HG03175 (cell line): Measurements from ENCODE around the gene AK4.
"Not testable (repeated sequence)": the region's sequence is repeated elsewhere in the genome, so short reads cannot be mapped to it uniquely, and the experiment has no call there.

Experiments used
- ATAC-seq: cut with Tn5 transposase; IDR thresholded peaks from one replicate; pipeline ENCODE4 v1.9.1; 2021; ENCODE audit warnings: mild to moderate bottlenecking, moderate library complexity; ENCODE audit not compliant: unreplicated experiment

Gene AK4

DNA sequence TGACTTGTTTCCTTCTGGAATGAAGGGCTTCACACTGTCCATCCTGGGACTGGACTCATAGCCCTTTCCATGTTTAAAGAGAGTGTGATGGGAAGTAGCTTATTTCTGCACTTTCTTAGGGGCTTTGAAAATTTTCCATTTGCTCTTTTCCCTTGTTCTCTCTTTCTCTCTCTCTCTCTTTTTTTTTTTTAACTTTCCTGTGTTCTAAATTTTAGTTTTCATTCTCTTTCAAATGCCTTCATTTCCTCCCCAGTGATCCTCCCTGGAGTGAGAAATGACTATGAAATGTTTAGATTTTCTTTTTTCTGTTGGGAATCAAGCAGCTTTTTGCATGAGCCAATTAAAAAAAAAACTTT is 2.1 kb downstream of the AK4 start:
- ATAC-seq, result no peak

DNA sequence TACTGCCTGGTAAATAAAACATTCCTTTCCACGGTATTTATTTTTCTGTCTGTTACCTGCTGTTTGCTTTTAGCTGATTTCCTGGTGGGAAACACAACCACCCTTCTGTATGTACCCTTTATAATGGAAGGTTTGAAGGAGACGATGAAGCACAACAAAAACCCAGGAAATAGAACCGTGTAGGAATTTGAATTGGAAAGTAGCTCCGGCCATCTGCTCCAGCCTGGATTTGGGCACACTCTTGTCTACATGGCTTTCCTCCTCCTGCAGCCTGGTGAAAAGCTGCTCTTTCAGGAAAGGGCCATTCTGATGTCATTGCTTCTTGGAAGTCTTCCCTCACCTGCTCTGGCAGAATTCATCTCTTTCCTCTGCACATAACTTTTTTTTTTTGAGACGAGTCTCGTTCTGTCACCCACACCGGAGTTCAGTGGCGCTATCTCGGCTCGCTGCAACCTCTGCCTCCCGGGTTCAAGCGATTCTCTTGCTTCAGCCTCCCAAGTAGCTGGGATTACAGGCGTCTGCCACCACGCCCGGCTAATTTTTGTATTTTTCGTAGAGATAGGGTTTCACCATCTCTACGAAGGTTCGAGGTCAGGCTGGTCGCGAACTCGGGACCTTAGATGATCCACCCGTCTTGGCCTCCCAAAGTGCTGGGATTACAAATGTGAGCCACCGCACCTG is 2.7 kb downstream of the AK4 start:
- no peak for ATAC-seq

DNA sequence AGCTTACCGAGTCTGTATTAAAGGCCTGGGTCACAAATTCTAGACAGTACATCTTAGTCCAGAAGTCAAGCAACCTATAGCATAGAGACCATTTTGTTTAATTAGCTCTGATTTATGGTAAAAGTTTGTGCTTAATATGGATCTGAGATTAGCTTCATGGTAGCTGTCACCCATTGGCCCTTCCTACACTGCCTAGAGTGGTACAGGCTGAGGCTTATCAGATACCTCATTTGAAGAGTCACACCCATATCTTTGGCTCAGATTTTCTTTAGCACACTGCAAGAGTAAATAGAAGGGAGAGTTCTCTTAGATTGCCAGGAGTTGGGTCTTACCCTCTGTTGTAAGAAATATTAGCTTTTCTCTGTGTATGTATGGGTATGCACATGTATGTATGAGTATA is 3.6 kb downstream of the AK4 start:
- no peak for ATAC-seq

DNA sequence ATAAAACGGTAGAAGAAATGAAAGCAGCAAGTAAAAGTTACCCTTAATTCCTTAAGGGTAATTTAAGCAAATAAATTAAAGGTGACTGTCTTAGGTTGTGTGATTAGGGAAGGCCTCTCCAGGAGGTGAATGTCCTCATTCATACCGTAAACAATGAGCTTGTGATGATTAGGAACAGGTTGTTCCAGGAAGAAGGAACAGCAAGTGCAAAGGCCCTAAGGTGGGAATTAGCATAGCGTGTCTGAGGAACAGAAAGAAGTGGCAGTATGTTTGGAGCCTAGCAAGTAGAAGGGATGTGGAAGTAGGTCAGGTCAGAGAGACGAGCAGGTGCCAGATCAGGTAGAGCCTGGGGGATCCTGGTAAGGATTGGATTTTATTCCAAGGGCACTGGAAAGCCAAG is 5.6 kb downstream of the AK4 start:
- no peak for ATAC-seq

DNA sequence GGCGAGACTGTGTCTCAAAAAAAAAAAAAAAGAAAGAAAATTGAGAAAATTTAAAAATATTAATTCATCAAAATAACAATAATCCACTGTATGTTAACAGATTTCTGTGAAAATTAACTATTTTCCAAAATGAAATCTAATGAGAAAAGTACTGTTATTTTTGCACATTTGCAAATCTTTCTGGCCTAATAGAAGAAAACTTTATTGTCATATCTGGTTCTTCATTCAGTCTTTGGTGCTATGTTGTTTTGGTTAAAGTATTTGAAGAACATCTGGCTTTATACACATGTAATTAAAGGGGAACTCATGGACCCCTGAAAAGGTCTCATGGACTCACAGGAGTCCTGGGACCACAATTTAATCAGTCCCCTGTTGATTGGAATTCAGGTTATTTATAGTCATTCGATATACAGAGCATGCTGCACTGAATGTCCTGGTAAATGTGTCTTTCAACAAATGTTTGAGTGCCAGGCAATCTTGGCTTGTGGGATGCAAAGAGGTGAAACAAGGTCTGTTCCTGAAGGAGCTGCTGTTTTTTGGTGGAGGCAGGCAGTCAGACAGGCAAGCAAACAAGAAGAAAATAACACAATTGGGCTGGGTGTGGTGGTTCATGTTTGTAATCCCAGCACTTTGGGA is 9.0 kb downstream of the AK4 start:
- no peak for ATAC-seq

DNA sequence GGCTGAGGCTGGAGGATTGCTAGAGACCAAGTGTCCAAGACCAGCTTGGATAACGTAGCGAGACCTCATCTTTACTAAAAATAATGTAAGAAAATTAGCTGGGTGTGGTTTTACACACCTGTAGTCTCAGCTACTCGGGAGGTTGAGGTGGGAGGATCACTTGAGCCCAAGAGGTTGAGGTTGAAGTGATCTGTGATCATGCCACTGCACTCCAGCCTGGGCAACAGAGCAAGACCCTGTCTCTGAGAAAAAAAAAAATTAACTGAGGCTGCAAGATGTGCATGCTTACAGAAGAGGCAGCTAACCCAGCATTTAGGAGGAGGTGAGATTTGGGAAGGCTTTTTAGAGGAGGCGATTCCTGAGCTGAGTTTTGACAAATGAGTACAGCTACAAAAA is 9.5 kb downstream of the AK4 start:
- no peak for ATAC-seq

DNA sequence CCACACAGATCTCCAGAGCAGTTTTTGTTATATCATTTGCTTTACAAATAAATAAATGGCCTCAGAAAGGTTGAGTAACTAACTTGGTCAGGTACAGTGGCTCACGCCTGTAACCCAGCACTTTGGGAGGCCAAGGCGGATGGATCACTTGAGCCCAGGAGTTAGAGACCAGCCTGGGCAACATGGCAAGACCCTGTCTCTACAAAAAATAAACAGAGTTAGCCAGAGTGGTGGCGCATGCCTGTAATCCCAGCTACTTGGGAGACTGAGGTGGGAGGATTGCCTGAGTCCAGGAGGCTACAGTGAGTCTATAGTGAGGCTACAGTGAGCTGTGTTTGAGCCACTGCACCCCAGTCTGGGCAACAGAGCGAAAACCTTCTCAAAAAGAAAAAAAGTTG is 11.3 kb downstream of the AK4 start:
- not testable (repeated sequence) for ATAC-seq

DNA sequence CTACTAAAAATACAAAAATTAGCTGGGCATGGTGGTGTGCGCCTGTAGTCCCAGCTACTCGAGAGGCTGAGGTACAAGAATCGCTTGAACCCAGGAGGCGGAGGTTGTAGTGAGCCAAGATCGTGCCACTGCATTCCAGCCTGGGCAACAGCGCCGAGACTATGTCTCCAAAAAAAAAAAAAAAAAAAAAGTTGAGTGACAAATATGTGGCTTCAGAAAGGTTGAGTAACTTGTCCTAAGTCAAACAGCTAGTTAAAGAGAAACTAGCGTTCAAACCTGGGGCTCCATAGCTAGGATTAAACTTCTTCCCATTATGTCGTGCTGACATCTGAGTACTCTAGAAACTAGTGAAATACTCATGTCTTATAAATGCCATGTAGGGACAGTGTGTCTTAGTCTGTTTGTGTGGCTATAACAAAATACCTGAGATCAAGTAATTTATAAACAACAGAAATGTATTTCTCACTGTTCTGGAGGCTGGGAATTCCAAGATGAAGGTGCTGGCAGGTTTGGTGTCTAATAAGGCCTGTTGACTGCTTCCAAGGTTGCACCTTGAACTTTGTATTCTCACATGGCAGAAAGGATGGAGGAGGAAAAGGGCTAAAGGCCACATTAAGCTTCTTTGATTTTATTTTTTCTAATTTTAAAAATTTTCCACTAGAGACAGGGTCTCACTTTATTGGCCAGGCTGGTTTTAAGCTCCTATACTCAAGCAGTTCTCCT is 12.0 kb downstream of the AK4 start:
- no peak for ATAC-seq

DNA sequence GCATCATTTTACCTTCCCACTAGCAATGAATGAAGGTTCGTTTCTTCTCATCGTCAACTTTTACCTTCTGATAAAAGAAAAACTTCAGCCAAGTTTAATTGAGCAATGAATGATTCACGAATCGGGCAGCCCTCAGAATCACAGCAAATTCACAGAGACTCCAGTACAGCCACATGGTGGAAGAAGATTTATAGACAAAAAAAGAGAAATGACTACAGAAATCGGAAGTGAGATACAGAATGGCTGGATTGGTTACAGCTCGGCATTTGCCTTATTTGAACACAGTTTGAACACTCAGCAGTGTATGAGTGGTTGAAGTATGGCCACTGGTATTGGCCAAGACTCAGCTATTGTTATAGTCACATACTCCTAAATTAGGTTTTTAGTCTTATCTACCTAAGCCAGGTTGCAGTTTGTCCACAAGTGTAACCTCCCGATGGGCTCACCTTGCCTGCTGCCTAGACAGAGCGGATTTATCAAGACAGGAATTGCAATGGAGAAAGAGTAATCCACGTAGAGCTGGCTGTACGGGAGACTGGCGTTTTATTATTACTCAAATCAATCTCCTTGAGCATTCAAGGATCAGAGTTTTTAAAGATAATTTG is 15.3 kb downstream of the AK4 start:
- ATAC-seq, result no peak

DNA sequence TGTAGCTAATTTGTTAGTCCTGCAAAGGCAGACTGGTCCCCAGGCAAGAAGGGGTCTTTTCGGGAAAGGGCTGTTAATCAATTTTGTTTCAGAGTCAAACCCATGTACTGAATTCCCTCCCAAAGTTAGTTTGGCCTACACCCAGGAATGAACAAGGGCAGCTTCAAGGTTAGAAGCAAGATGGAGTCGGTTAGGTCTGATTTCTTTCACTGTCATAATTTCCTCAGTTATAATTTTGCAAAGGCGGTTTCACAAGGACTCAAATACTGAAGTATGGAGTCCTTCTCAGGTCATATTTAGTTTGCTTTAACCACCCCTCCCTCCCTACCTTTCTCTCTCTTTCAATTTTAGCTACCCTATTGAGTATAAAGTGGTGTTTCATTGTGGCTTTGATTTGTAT is 16.1 kb downstream of the AK4 start:
- ATAC-seq, result not testable (repeated sequence)

DNA sequence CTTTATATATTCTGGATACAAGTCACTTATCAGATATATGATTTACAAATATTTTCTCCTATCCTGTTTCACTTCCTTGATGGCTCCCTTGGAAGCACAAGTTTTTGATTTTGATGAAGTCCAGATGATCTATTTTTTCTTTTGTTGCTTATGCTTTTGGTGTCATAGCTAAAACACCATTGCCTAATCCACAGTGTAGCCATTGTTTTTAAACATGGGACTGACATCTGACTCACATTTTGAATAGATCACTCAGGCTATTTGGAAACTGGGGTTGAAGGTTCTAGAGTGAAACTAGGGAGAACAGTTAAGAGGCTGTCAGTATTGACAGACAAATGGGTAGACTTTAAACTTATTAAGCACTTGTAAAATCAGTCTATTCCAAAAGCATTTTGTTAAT is 16.6 kb downstream of the AK4 start:
- ATAC-seq, result no peak

DNA sequence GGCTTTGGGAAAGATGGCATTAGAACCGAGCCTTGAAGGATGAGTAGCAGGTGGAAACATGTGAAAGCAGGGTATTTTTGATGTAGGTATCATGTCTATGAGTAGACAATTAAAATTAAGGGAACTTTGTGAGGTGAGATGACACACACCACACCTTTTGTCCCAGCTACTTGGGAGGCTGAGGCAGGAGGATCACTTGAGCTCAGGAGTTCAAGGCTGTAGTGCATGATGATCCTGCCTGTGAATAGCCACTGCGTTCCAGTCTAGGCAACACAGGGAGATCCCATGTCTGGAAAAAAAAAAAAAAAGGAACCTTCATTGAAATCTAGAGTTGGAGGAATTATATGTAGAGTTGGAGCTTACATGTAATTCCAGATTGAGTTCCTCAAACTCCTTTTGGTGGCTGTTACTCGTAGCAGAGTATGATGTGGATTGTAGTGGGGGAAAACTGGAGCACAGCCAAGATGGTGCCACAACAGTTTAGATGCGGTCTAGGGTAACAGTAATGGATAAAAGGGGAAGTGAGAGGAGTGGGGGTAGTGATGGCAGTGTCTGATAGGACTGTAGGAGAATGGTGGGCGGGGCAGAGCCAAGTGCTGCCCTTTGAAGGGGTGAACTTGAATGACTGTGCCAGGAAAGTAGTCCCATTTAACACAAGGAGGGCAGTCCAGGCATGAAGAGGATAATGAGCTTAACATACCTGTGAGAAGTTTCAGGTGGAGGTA is 17.4 kb downstream of the AK4 start:
- peak; percentile 97 for ATAC-seq

DNA sequence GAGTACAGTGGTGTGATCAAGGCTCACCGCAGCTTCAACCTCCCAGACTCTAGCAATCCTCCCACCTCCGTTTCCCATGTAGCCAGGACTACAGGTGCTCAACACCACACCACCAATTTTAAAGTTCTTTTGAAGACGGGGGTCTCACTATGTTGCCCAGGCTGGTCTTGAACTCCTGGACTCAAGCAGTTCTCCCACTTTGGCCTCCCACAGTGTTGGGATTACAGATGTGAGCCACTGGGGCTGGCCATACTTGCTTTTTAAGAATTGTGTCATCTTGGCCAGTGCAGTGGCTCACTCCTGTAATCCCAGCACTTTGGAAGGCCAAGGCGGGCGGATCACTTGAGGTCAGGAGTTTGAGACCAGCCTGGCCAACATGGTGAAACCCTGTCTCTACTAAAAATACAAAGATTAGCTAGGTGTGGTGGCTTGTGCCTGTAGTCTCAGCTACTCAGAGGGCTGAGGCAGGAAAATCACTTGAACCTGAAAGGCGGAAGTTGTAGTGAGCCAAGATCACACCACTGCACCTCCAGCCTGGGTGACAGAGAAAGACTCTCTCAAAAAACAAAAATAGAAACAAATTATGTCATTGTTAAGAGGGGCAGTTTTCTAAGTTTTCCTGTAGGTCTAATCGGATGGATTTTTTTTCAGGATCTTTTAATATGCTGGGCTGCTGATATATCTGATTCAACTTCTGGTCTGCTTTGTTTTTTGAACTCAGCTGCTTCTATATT is 18.7 kb downstream of the AK4 start:
- no peak for ATAC-seq

DNA sequence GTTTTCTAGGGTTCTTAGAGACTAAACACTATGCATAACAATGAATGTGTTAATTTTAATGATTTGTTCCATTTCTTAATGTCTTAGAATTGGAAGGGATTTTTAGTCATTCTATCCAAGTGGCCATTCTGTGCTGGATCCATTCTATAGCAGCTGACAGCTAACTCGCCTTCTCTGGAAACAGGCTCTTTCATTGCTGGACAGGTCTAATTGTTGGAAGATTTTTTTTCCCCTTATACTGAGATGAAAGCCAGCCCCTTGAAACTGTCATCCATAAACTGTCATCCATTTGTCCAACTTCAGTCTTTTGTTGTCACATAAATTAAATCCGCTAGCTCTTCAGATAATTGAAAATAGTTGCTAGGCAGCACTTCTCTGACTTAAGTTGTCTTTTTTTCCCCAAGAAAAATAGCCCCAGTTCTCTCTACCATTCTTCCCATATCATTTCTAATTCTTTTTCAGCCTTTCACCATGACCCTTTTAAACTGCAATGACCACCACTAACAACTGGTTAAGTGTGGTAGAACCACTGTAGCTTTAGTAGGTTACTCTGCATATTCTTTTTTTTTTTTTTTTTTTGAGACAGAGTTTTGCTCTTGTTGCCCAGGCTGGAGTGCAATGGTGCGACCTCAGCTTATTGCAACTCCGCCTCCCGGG is 19.7 kb downstream of the AK4 start:
- ATAC-seq, result no peak

DNA sequence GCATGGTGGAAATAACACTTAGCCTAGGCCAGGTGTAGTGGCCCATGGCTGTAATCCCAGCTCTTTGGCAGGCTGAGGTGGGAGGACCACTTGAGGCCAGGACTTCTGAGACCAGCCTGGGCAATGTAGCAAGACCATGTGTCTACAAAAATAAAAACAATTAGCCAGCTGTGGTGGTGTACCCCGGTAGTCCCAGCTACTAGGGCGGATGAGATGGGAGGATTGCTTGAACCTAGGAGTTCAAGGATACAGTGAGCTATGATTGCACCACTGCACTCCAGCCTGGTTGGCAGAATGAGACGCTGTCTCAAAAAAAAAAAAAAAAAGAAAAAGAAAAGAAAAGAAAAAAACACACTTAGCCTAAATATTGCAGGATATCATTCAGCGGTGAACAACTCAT is 20.9 kb downstream of the AK4 start:
- no peak for ATAC-seq

DNA sequence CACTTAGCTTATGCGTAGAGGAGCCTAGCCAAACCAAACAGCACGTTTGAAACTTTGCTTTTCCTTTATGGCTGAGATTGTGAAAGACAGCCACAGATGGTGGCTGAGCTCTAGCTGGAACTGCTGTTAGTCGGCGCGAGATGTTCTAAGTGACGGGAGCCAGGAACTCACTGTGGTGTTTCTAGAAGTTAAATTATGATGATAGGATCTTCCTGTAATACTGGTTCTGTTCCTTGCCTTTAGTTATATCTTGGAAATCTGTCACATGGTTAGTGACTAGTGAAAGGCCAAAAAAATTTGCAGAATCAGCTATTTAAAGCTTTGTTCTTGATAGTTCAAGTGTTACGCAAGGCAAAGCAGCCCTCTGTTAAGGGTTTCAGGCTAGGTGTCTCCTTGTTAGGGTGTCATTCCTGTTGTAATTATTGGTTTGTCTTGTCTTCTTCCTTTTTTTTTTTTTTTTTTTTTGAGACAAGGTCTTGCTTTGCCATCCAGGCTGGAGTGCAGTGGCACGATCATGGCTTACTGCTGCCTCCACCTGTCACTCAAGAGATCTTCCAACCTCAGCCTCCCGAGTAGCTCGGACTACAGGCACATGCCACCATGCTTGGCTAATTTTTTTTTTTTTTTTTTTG is 22.6 kb downstream of the AK4 start:
- ATAC-seq, result no peak

DNA sequence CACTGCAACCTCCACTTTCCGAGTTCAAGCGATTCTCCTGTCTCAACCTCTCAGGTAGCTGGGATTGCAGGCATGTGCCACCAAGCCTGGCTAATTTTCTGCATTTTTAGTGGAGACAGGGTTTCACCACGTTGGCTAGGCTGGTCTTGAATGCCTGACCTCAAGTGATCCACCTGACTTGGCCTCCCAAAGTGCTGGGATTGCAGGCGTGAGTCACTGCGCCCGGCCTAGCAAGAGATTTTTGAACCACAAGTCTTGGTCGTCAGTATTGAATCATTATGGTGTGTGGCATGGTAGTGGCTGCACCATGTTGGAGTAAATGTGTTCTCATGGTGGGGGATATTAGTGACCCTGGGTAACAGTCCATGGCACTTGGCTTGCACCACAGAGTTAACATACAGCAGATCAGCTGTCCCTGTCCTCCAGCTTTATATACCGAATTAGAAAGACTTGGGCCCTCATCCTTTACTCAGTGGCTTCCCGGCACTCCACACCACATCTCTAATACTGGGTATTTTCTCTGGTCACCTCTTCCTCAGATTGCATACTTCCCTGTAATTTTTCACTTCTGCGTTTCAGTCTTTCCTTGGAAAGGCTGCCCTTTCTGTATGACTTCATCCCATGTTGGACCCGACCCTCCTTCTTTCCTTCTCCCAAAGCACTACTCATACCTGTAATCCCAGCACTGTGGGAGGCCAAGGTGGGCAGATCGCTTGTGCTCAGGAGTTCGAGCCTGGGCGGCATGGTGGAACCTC is 25.1 kb downstream of the AK4 start:
- no peak for ATAC-seq

DNA sequence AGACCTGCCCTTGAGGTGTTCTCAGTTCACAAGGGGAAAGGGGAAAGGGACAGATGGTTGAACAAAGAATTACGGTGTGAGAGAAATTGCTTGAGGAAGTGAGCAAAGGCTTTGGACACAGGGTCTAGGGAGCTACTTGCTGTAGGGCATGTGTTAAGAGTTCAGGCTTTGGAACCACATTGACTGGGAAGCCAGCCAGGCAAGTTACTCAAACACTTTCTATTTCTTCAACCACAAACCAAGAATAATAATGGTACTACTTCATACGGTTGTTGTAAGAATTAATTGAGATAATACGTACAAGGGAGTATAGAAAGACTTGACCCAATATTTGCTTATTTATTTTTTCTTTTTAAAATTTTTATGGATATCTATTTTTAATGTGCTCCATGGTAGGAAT is 26.6 kb downstream of the AK4 start:
- peak; percentile 89 for ATAC-seq
